ENCODE measurements around the gene ATM.

DNA sequence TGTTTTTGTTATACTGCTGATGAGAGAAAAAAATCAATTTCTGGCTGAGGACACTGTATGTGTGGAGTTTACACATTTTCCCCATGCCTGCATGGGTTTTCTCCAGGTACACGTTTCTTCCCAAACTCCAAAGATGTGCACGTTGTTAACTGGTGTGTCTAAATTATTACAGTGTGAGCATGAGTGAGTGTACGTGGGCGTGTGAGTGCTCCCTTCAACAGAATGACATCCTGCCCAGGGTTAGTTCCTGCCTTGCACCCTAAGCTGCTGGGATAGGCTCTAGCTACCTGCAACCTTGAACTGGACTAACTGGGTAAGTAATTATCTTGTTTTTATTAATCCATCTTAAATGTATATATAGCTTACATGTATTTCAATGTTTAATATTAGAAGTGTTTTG lies 5.9 kb upstream of the ATM start:
- TF ChIP-seq POLR2A (IDR thresholded peaks at IDR 0.05) = no peak
- TF ChIP-seq, protein P1, sequence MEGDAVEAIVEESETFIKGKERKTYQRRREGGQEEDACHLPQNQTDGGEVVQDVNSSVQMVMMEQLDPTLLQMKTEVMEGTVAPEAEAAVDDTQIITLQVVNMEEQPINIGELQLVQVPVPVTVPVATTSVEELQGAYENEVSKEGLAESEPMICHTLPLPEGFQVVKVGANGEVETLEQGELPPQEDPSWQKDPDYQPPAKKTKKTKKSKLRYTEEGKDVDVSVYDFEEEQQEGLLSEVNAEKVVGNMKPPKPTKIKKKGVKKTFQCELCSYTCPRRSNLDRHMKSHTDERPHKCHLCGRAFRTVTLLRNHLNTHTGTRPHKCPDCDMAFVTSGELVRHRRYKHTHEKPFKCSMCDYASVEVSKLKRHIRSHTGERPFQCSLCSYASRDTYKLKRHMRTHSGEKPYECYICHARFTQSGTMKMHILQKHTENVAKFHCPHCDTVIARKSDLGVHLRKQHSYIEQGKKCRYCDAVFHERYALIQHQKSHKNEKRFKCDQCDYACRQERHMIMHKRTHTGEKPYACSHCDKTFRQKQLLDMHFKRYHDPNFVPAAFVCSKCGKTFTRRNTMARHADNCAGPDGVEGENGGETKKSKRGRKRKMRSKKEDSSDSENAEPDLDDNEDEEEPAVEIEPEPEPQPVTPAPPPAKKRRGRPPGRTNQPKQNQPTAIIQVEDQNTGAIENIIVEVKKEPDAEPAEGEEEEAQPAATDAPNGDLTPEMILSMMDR (IDR thresholded peaks at IDR 0.05) = no peak

All from body of pancreas (tissue), 4 donors.